Urothelium cell line (cell line): ENCODE data around the gene ARHGAP8.
"Not testable (repeated sequence)": the region's sequence is repeated elsewhere in the genome, so short reads cannot be mapped to it uniquely, and the experiment has no call there.

Experiments
- DNase-seq: peaks from one replicate; pipeline ENCODE4 v3.0.0; 2011; ENCODE audit warnings: low spot score, mixed read lengths
- FAIRE-seq: peaks from 2 replicates; lab custom pipeline; 2011; peaks lifted over from hg19 to GRCh38; lab: Jason Lieb, UNC

The ARHGAP8 gene

GRCh38 chr22:44848296-44848741 lies 95.9 kb downstream of the ARHGAP8 start:
- DNase-seq (no peak), FAIRE-seq (no peak)

GRCh38 chr22:44848791-44849420 lies 96.5 kb downstream of the ARHGAP8 start:
- DNase-seq (no peak), FAIRE-seq (no peak)

DNA sequence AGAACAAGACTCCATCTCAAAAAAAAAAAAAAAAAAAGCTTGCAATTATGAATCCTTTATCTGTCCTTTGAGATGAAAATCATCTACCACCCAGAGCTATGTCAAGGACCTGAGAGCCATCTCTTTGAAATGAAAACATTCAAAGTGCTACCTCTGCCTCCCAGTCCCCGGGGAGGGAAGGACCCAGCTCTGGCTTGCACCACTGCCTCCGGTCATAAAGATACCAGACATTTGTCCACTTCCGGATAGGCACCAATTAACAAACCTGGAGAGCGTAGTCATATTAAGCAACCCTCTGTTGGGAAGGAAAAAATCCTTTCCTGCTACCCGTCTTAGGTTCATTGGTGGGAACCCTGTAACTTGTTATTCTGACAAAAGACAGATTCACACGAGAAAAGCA lies 98.6 kb downstream of the ARHGAP8 start:
- no peak for DNase-seq
- no peak for FAIRE-seq

- not testable (repeated sequence) for FAIRE-seq, DNase-seq
Measured at GRCh38 chr22:44854641-44855040, 102.3 kb downstream of the ARHGAP8 start.

DNA sequence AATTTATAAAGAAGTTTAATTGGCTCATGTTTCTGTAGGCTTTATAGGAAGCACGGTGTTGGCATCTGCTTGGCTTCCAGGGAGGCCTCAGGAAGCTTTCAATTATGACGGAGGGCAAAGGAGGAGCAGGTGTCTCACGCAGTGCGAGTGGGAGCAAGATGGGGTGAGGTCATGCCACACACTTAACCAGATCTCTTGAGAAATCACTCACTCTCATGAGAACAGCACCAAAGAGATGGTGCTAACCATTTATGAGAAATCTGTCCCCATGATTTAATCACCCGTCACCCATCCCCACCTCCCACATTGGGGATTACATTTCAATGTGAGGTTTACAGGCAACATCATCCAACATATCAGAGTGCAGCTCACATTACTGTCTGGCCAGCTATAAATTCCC lies 103.5 kb downstream of the ARHGAP8 start:
- FAIRE-seq: no peak
- DNase-seq: no peak

DNA sequence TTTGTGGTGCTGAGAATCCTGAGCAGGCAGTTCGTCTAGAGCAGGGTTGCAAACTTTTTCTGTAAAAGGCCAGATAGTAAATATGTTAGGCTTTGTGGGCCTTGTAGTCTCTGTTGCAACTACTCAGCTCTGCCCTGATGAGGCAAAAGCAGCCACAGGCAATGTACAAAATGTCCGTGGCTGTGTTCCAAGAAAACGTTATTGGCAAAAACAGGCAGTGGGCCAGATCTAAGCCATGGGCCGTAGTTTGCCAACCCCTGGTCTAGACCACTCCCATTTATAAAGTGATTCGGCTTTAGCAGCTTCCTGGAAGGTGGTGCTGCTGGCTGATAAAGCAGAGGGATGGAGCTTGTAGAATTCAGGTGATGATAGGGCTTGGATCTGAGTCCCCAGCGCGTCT lies 106.4 kb downstream of the ARHGAP8 start:
- peak; percentile 74 for FAIRE-seq
- not testable (repeated sequence) for DNase-seq

- peak; percentile 67 for FAIRE-seq
- no peak for DNase-seq
Measured at GRCh38 chr22:44859641-44860040, 107.3 kb downstream of the ARHGAP8 start.

DNA sequence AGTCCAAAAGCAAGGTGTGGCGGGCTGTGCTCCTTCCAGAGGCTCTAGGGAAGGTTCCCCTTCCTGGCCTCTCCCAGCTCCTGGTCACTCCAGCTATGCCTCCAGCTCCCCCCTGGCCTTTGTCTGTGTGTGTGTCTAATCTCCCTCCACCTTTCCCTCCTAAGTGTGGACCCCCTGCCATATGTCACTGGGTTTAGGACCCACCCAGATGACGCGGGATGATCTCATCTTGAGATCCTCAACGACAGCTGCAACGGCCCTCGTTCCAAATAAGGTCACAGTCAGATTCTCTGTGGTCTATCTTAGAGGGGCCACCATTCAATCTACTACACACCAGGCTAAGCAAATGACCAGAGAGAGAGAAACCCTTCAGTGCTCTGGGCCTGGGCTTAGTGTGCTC lies 107.9 kb downstream of the ARHGAP8 start:
- DNase-seq (no peak), FAIRE-seq (no peak)

DNA sequence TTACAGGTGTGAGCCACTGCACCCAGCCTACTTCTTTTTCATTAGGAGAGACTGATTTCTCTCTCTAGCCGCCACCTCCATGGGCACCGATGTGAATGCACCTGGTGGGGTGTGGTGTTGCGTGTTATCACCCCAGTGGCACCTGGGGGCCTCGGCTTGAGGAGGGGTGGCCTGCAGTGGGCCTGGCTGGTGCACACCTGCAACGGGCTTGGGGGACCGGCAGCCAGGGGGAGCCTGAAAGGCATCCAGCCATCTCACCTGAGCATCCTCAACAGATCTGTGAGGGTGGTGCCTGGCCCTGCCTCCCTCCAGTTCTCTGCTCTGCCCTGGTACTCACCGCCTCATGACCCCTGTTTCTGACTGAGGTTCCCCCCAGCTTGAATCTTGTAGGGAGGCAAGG lies 108.9 kb downstream of the ARHGAP8 start:
- no peak for DNase-seq
- FAIRE-seq: no peak

- FAIRE-seq: no peak
- no peak for DNase-seq
Measured at GRCh38 chr22:44862281-44862680, 109.9 kb downstream of the ARHGAP8 start.

DNA sequence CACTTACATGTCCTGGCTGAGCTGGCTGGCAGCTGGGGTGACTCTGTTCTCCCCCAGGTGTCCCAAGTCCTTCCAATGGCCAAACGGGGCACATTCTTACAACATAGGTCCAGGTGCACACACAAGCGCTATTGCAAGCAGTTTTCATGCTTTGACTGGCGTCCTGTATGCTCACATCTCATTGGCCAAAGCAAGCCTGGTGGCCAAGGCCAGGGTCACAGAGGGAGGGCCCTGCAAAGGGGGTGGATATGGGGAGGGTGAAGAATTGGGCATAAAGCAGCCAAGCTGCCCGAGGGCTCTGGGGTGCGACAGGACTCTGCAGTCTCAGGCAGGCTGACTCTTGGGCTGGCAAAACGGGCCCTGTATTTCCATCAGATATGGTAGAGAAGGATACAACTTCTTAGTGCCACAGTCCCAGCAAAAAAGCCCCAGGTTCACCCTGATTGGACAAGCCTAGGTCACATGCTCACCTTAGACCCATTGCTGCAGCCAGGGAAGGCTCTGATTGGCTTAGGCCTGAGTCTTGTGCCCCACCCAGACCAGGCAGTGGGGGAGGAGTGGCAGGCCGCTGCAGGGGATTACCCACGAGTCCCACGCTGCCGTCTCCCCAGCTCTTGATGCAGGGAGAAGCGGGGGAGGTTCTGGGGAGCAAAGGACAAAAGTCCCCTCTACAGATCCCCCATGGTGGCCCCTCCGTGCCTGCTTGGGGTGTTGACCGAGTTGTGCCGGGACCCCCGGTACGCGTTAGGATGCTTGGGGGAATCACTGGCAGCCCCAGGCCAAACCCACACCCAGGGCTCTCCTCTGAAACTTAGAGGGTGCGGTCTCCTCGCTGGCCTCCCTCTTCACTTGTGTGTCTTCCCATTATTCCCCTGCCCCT lies 110.8 kb downstream of the ARHGAP8 start:
- DNase-seq: no peak
- no peak for FAIRE-seq

GRCh38 chr22:44865193-44866057 lies 113.0 kb downstream of the ARHGAP8 start:
- no peak for FAIRE-seq

DNA sequence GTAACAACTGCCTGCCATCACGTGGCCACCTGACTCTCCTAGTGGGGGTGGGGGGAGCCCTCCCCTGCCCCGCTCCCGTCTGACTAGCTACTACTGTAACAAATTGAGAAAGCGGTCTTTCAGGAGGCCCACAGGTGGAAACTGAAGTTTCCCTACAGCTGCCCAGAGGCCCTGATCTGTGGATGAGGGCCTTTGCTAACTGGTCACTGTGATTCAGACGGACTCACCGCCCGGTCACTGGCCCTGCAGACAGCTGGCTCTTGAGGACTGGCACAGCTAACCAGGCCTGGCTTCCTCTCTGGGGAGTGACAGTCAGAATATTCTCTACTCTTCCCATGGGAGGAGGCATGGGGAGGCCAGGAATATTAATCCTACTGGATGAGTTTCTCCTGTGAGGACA lies 116.8 kb downstream of the ARHGAP8 start:
- no peak for DNase-seq
- no peak for FAIRE-seq

More at GRCh38 chr22:44865193-44866057, 113.0 kb downstream of the ARHGAP8 start:
- DNase-seq: no peak

DNA sequence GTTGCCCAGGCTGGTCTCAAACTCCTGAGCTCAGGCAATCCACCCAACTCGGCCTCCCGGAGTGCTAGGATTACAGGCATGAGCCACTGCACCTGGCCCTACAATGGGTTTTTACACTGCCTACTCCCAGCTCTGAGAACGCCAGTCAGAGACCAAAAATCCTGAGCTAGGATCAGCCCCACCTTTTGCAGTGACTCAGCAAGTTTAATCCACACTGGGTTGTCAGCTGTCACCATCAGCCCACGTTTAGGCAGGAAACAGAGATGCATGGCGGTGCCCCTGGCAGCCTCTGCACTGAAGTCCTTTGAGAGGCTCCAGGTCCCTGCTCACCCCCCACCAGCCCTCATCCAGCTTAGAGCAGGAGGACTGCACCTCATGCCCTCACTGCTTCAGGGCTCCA lies 117.6 kb downstream of the ARHGAP8 start:
- DNase-seq (peak; percentile 75), FAIRE-seq (peak; percentile 67)

DNA sequence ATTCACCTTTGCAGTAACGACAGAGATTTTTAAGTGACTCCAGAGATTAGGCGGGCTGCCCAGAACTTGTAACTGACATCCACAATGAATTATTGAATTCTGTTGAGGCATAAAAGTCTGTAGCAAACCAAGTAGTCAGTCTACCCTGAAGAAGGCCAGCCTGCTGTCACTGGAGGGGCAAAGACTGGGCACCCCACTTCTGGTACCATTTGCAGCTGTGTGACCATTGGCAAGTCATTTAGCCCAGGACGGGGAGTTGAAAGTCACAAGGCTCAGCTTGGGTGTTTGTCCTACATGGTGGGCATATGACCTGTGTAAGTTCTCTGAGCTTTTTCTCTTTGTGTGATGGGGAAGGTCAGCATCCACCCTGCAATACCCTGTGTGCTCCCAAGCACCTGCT lies 119.4 kb downstream of the ARHGAP8 start:
- no peak for DNase-seq
- no peak for FAIRE-seq

DNA sequence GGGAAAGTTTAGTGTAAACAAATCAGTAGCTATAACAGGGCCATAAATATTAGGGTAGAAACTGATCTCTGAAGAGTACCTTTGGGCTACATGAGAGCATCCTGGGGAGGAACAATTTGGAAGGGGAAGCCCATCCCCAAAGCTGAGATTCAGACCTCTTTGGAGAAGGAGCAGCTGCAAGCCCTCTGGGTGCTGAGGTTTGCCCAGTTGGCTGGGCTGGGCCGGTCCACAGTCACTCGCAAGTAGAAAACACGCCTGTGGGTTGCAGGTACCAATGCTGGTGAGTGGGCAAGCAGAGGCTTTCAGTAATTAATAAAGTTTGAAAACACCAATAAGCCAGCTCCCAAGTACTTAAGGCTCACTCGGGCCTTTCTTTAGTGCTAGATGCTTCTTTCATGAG lies 124.5 kb downstream of the ARHGAP8 start:
- FAIRE-seq (no peak), DNase-seq (no peak)

DNA sequence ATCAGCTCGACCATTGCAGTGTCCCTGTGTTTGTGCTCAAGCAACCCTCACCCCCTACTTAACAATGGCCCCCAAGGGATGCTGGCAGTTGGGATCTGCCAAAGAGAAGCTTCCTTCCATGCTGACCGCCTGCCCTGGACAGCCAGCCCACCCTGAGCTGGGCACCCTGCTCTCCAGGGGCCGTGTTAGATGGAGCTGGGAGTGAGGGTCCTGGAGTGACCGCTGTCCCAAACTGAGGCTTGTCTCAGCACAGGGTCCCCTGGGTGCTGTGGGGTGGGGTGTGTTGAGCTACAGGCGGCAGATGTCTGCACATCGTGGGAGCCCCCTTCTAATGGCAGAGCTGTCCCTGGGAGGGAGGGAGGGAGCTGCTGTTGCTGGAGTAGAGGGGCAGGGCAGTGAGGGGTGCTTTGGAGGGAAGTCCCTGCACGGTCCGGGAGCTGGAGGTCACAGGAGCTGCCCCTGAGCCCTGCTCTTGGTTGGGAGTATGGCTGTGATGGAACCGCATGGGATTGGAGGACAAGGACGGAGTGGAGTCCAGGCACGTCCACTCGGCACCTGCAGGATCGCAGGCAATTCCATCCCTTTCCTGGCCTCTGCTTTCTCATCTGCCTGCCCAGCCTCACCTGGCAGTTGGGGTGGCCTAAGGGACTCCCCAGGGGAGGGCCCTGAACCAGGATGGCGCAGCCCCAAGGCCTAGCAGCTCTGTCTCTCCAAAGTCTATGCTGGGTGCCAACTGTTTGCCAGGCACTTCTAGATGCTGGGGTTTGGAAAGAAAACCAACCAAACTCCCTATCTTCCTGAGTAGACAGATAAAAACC lies 126.3 kb downstream of the ARHGAP8 start:
- DNase-seq (no peak), FAIRE-seq (no peak)

DNA sequence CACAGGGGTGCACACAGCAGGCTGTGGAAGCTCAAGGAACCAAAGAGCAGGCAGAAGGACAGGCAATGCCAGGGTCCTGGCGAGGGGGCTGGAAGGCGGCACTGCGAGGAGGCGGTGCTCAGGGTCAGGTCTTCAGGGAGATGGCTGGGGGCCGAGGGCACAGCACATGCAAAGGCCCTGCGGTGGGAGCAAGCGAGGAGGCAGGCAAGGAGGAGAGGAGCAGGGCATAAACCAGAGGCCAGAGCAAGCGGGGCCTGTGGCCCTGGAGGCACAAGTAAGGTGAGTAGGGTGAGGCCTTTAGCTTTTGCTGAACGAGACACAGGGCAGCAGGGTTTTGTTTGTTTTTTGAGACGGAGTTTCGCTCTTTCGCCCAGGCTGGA lies 126.9 kb downstream of the ARHGAP8 start:
- DNase-seq (no peak), FAIRE-seq (no peak)

- no peak for DNase-seq
- FAIRE-seq: no peak
Measured at GRCh38 chr22:44880610-44881290, 128.4 kb downstream of the ARHGAP8 start.

DNA sequence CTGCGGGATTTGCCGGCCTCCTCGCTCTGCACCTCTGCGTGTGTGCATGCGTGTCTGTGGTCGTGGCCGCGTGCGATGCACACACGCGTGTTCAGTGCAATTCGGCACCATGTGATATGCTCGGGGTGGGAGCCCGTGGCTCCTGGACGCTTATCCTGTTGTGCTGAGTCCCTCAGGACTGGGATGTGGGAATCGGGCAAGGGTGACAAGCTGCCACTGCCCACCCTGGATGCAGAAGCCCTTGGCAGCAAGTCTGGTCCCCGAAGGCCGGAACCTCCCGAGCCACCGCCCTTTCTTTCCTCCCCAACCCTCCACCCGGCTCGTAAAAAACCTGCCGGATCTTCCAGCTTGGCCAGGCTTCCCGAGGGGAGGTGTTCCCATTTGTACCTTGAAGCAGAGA lies 129.2 kb downstream of the ARHGAP8 start:
- no peak for DNase-seq
- no peak for FAIRE-seq
